ENCODE measurements around the gene DEGS2.

DNA sequence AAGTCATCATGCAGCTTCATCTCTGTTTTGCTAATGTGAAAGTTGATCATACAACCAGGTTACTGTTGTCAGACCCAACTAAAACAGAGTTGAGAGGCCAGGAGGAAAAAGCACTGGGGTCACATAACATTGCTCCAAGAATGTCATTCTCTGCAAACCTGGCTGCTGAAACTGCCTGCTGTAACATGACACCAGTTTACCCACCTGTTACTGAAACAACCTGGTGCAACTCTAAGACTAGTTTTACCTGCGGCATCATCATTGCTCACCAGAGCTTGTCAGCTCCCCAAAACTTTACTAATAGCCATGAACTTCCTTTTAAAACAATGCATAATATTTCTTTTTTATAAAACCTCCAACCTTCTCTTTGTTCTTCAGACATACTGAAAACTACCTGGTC is 30.7 kb upstream of the DEGS2 start:
- TF ChIP-seq POLR2A (IDR thresholded peaks at IDR 0.05) (no peak), EP300 (IDR thresholded peaks at IDR 0.05) (no peak)
- TF ChIP-seq, protein P1, sequence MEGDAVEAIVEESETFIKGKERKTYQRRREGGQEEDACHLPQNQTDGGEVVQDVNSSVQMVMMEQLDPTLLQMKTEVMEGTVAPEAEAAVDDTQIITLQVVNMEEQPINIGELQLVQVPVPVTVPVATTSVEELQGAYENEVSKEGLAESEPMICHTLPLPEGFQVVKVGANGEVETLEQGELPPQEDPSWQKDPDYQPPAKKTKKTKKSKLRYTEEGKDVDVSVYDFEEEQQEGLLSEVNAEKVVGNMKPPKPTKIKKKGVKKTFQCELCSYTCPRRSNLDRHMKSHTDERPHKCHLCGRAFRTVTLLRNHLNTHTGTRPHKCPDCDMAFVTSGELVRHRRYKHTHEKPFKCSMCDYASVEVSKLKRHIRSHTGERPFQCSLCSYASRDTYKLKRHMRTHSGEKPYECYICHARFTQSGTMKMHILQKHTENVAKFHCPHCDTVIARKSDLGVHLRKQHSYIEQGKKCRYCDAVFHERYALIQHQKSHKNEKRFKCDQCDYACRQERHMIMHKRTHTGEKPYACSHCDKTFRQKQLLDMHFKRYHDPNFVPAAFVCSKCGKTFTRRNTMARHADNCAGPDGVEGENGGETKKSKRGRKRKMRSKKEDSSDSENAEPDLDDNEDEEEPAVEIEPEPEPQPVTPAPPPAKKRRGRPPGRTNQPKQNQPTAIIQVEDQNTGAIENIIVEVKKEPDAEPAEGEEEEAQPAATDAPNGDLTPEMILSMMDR (IDR thresholded peaks at IDR 0.05), result no peak

Data from upper lobe of left lung (tissue), 4 donors.